ENCODE results near the gene GGA1. TPM values are rescaled to one million over a fixed set of nuclear protein-coding genes. Genes with fewer than 3 reads are reported as not detected.

The GGA1 gene
- total and polyA plus RNA-seq, 9 of the 15 experiments (the other 6 are each of a cell fraction or from before 2014, with no cell fraction given), result 1.5 to 69.5 (median 31.6) TPM

DNA sequence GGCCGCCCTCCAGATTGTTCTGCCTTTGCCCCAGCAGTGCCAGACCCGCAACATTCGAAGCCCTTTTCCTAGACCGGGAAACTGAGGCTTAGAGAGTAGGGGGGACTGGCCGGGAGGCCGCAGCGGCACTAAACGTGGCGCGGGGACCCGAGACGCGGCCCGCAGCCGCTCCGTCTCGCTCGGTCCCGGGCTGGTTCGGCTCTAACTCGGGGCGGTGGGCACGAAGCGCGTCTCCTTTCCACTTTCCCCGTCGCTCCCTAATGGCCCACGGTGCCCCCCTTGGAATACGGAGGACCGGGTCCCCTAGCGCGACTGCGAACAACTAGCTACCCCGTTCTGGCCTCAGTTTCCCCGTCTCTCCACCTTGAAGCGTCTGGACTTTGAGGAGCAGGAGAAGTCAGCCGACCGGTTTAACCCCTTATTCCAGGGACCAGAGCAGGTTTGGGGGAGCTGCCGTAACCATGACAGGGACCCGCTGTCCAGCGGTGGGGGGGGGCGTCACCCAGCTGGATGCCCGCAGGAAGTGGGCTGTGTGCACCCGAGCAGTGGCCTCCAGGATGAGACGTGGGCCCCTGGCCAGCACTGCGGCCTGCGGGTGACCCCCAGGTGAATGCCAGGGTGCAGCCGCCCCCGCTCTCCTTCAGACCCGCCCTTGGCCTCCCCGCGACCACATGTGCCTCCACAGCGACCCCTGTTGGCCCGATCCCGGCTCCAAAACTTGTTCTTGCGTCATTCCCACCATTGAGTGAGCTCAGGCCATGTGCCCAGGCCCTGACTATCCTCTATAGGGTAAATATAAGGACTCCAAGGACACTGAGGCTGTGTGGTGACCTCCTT, 47.2 kb upstream of the GGA1 start (continued):
- TF ChIP-seq, protein P1, sequence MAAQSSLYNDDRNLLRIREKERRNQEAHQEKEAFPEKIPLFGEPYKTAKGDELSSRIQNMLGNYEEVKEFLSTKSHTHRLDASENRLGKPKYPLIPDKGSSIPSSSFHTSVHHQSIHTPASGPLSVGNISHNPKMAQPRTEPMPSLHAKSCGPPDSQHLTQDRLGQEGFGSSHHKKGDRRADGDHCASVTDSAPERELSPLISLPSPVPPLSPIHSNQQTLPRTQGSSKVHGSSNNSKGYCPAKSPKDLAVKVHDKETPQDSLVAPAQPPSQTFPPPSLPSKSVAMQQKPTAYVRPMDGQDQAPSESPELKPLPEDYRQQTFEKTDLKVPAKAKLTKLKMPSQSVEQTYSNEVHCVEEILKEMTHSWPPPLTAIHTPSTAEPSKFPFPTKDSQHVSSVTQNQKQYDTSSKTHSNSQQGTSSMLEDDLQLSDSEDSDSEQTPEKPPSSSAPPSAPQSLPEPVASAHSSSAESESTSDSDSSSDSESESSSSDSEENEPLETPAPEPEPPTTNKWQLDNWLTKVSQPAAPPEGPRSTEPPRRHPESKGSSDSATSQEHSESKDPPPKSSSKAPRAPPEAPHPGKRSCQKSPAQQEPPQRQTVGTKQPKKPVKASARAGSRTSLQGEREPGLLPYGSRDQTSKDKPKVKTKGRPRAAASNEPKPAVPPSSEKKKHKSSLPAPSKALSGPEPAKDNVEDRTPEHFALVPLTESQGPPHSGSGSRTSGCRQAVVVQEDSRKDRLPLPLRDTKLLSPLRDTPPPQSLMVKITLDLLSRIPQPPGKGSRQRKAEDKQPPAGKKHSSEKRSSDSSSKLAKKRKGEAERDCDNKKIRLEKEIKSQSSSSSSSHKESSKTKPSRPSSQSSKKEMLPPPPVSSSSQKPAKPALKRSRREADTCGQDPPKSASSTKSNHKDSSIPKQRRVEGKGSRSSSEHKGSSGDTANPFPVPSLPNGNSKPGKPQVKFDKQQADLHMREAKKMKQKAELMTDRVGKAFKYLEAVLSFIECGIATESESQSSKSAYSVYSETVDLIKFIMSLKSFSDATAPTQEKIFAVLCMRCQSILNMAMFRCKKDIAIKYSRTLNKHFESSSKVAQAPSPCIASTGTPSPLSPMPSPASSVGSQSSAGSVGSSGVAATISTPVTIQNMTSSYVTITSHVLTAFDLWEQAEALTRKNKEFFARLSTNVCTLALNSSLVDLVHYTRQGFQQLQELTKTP (IDR thresholded peaks at IDR 0.05; ENCODE audit: low read depth in 1 of 2, partially characterized antibody in 2 of 2), result no peak
- no peak for TF ChIP-seq ZFP36 (IDR thresholded peaks at IDR 0.05; ENCODE audit: low read depth, low read length, partially characterized antibody)
- TF ChIP-seq, protein P2, sequence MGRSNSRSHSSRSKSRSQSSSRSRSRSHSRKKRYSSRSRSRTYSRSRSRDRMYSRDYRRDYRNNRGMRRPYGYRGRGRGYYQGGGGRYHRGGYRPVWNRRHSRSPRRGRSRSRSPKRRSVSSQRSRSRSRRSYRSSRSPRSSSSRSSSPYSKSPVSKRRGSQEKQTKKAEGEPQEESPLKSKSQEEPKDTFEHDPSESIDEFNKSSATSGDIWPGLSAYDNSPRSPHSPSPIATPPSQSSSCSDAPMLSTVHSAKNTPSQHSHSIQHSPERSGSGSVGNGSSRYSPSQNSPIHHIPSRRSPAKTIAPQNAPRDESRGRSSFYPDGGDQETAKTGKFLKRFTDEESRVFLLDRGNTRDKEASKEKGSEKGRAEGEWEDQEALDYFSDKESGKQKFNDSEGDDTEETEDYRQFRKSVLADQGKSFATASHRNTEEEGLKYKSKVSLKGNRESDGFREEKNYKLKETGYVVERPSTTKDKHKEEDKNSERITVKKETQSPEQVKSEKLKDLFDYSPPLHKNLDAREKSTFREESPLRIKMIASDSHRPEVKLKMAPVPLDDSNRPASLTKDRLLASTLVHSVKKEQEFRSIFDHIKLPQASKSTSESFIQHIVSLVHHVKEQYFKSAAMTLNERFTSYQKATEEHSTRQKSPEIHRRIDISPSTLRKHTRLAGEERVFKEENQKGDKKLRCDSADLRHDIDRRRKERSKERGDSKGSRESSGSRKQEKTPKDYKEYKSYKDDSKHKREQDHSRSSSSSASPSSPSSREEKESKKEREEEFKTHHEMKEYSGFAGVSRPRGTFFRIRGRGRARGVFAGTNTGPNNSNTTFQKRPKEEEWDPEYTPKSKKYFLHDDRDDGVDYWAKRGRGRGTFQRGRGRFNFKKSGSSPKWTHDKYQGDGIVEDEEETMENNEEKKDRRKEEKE (IDR thresholded peaks at IDR 0.05; ENCODE audit: borderline replicate concordance in 1 of 2, control insufficient read depth in 1 of 2, low read depth in 2 of 2, low read length in 1 of 2), result no peak
- TF ChIP-seq ZNF699 (CRISPR knock-in tag; IDR thresholded peaks at IDR 0.05; ENCODE audit: insufficient replicate concordance), result no peak
- no peak for TF ChIP-seq EP300 (IDR thresholded peaks at IDR 0.05; ENCODE audit: low read length)
- TF ChIP-seq LEF1 (IDR thresholded peaks at IDR 0.05), result no peak
- no peak for TF ChIP-seq ZNF165 (CRISPR knock-in tag; IDR thresholded peaks at IDR 0.05; ENCODE audit: borderline replicate concordance)
- TF ChIP-seq TRIM28 (IDR thresholded peaks at IDR 0.05), result no peak
- peak in 2 of 3 experiments; percentile 57 to 62 for TF ChIP-seq YY1 (IDR thresholded peaks at IDR 0.05; ENCODE audit: borderline replicate concordance in 1 of 3, control insufficient read depth in 1 of 3, extremely low read depth in 1 of 3, insufficient read depth in 3 of 3, insufficient read length in 1 of 3, insufficient replicate concordance in 2 of 3, low read depth in 1 of 3, low read length in 2 of 3)
- TF ChIP-seq ZNF354B (CRISPR knock-in tag; IDR thresholded peaks at IDR 0.05), result no peak
- peak; percentile 12; the same call in 1 of the 2 replicates for TF ChIP-seq ZKSCAN1 (IDR thresholded peaks at IDR 0.05; ENCODE audit: low read depth, low read length)
- no peak for TF ChIP-seq NR2C2 (CRISPR knock-in tag; IDR thresholded peaks at IDR 0.05)
- TF ChIP-seq NR2C2 (tag; IDR thresholded peaks at IDR 0.05), result peak; percentile 63
- no peak for TF ChIP-seq ERF (CRISPR knock-in tag; IDR thresholded peaks at IDR 0.05)
- no peak for TF ChIP-seq TFAM (CRISPR knock-in tag; conservative IDR thresholded peaks at IDR 0.05)
- no peak for TF ChIP-seq POLR2H (tag; IDR thresholded peaks at IDR 0.05; ENCODE audit: low read depth)
- no peak for TF ChIP-seq SREBF1 (IDR thresholded peaks at IDR 0.05; ENCODE audit: borderline replicate concordance, low read depth, low read length)
- no peak for TF ChIP-seq ZNF146 (CRISPR knock-in tag; IDR thresholded peaks at IDR 0.05; ENCODE audit: unreplicated experiment)
- peak; percentile 90 for TF ChIP-seq JUND (IDR thresholded peaks at IDR 0.05; ENCODE audit: borderline replicate concordance, low read depth, low read length)
- TF ChIP-seq JUND (tag; IDR thresholded peaks at IDR 0.05; ENCODE audit: borderline replicate concordance, low read depth, low read length), result peak; percentile 83; the same call in 1 of the 3 replicates
- no peak for TF ChIP-seq ZNF124 (CRISPR knock-in tag; IDR thresholded peaks at IDR 0.05)

Data from K562 (cell line).